HUES64 (cell line): ENCODE measurements around the gene MAPK14.
"Not testable (repeated sequence)": the region's sequence is repeated elsewhere in the genome, so short reads cannot be mapped to it uniquely, and the experiment has no call there.

ENCODE experiments used
- H3K27ac ChIP-seq: 2 replicates; pipeline ENCODE4 v1.7.0; 2013; ENCODE audit warnings: low read depth, low read length, inconsistent platforms
- H3K27me3 ChIP-seq: 2 replicates; pipeline ENCODE4 v1.6.1; 2013; ENCODE audit warnings: mild to moderate bottlenecking, low read length; ENCODE audit not compliant: insufficient read depth
- H3K36me3 ChIP-seq: 2 replicates; pipeline ENCODE4 v1.6.1; 2013; ENCODE audit warnings: mild to moderate bottlenecking, low read length; ENCODE audit not compliant: insufficient read depth
- H3K4me1 ChIP-seq: 2 replicates; pipeline ENCODE4 v1.6.1; 2013; ENCODE audit warnings: mild to moderate bottlenecking, low read length, moderate library complexity; ENCODE audit not compliant: insufficient read depth
- H3K4me3 ChIP-seq: 2 replicates; pipeline ENCODE4 v1.5.1; 2013; ENCODE audit warnings: mild to moderate bottlenecking, low read length, moderate library complexity
- H3K9ac ChIP-seq: 2 replicates; pipeline ENCODE4 v1.6.1; 2013; ENCODE audit warnings: mild to moderate bottlenecking, low read depth, low read length
- H3K9me3 ChIP-seq: 2 replicates; pipeline ENCODE4 v1.6.1; 2013; ENCODE audit warnings: low read depth, low read length; ENCODE audit not compliant: insufficient read depth
- WGBS: fragments of 150-250, 120-280 bp; methylation state at CpG from one replicate; pipeline ENCODE4 v1.1.7; 2013; ENCODE audit warnings: missing lambda C conversion rate; 5-methylcytosine and 5-hydroxymethylcytosine counted together

Gene MAPK14

DNA sequence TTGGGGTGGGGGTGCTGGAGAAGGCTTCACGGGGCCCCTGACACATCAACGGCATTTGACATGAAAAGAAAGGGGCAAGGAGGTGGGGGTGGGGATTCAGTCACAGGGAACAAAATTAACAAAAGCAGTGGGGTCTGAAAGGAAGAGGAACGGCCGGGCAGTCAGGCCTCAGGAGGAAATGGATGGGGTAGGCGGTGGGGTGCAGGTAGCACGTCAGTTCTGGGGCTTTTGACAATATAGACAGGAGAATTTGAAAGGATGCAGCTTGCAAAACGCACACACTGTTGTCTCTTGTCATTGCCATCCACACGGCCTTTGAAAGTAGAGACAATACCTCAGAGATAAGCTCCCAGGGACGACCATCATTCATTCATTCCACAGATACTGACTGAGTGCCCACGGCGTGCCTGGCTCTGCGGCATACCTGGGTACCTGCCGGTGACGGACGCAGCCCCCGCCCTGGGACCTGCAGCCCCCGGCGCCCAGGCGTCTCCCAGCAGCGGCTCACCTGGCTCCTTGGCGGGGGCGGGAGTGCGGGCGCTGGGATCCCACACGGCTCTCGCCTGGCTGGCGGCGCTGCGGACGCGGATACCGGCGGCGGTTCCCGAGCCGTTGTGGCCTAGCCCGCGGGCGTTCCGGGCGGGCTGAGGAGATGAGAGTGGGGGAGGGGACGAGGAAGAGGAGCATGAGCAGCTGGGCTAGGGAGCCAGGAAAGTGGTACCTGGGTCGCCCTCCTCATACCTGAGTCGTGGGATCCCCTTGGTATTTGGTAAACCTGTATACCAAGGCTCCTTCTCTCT is 3.4 kb upstream of the MAPK14 start, which contains the start of gene SLC26A8:
Gene SLC26A8, minus strand, starts transcription at position 646 of the 800 bp plus-strand sequence. CDS start 4,934 bp downstream, outside the sequence.
- Histone ChIP-seq H3K4me3 (peak within 1 kb of the TSS; percentile 58), H3K4me1 (peaks cover 29% of the 10 kb centered on the region), H3K27ac (peak within 1 kb of the TSS; percentile 40; the same call in 1 of the 2 replicates), H3K9ac (peak within 1 kb of the TSS; percentile 53), H3K36me3 (no peaks in the 10 kb centered on the region), H3K9me3 (no peaks in the 10 kb centered on the region), H3K27me3 (peaks cover 8% of the 10 kb centered on the region; the same call in 1 of the 2 replicates)
- WGBS: 6% methylated on average over 44 of the region's 44 CpGs

DNA sequence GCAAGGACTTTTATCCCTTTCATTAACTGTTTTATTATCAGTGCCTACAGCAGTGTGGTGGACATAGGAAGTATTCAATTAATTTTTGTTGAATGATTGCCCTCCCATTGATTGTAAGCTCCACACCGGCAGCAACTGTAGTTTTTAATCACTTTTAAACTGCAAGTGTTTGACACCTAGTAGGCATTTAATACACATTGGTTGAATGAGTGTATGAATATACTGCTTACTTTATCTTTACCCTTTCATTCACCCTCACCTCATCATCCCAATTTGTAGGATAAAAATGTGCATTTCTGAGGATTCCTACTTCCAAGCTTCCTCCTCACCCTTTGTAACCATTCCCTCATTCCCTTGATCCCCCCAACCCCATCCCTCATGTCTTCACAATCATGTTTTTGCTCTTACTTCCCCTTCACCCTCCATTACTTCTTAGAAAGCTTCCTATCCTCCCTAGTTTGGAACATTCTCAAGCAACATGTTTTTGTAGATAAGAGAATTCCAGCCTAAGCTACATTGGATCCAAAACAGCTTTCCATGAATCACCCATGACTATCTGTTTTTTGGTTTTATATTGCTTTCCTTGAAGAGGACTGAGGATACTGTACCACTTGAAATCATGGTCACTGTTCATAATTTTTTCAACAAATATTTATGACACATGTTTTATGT is 2.2 kb upstream of the MAPK14 start:
- no peaks in the 10 kb centered on the region for H3K9me3 ChIP-seq
- H3K4me3 ChIP-seq: peak overlapping the region; percentile 3; the same call in 1 of the 2 replicates
- no peaks in the 10 kb centered on the region for H3K36me3 ChIP-seq
- H3K27ac ChIP-seq: peak overlapping the region; percentile 19; the same call in 1 of the 2 replicates
- WGBS: 83% methylated on average over 1 of the region's 1 CpG
- no peak overlapping the region; the same call in 1 of the 2 replicates for H3K9ac ChIP-seq
- peaks cover 37% of the 10 kb centered on the region for H3K4me1 ChIP-seq
- peaks cover 8% of the 10 kb centered on the region; the same call in 1 of the 2 replicates for H3K27me3 ChIP-seq

DNA sequence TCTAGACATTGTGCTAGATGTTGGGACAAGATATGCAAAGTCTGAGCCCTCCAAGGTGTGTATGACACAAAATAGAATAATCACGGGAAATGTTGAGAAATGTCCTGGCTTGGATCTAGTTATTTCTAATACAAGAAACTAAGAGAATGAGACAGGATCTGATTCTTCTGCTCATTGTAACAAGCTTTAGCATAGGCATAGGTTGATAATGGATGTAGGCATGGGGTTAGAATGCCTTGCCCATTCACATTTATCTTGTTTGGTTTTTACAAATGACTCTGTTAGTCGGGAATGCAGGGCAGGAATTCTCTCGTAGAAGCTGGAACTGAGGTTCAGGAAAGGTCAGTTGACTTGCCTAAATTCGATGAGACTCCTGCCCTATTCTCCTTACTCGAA is 1.7 kb upstream of the MAPK14 start:
- peak overlapping the region; percentile 53; the same call in 1 of the 2 replicates for H3K9ac ChIP-seq
- WGBS: 47% methylated on average over 5 of the region's 5 CpGs
- no peaks in the 10 kb centered on the region for H3K36me3 ChIP-seq
- H3K27ac ChIP-seq: peak overlapping the region; percentile 69; the same call in 1 of the 2 replicates
- H3K4me3 ChIP-seq: 0 out of 2 replicates have a peak overlapping the region, but pooled peaks have one; percentile 3
- H3K27me3 ChIP-seq: peaks cover 8% of the 10 kb centered on the region; the same call in 1 of the 2 replicates
- H3K4me1 ChIP-seq: peaks cover 37% of the 10 kb centered on the region
- no peaks in the 10 kb centered on the region for H3K9me3 ChIP-seq

DNA sequence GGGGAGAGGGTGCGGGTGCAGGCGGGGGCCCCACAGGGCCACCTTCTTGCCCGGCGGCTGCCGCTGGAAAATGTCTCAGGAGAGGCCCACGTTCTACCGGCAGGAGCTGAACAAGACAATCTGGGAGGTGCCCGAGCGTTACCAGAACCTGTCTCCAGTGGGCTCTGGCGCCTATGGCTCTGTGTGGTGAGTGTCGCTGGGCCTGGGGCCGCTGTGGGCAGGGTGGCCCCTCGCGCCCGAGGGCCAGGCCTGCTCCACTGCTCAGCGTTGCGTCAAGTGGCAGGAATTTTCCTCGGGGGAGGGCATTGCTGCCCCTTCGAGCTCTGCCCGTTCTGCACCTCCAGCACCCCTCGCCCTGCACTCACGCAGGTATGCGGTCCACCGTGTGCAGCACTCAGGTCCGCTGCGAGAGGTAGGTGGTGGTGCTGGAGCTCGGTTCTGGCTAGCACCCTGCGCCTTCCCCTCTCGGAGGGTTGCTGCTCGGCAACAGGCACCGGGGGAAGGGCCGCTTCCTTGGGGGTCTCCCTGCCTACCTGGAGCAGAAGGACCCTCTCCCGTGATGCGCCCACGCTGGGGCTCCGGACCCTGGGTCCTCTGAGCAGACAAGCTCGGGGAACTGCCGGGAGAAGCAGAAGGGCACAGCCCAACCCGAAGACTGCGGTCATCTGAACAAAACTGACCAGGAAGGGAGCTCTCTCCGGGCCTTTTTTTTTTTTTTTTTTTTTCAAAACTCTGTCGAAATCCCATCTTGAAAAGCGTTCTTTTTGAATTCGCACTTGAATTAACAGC is 674 bp downstream of the MAPK14 start:
- no peaks in the 10 kb centered on the region for H3K36me3 ChIP-seq

DNA sequence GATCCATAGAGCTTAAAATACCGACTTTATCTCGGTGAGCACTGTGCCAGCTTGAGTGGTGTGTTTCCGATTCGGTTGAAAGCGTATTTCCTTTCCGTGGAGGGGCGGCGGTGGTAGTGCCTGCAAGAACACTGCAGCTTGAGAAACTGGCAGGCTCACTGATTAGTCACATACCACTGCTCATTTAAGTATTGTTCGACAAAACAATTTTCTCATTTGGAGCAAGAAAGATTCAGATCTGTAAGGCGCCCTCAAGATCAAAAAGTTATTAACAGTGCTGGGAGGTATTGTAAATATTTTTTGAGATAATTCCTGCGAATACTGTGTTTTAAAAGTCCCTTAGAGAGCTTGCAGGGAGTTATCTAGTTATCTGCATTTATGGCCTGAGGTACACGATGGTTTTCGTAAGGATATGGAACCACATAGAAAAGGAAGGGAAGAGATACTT is 1.3 kb downstream of the MAPK14 start:
- no peaks in the 10 kb centered on the region for H3K36me3 ChIP-seq

More for the DNA sequence above, 674 bp downstream of the MAPK14 start:
- Histone ChIP-seq H3K4me3 (peak overlapping the region; percentile 96), H3K9ac (peak overlapping the region; percentile 95), H3K9me3 (no peaks in the 10 kb centered on the region), H3K4me1 (peaks cover 37% of the 10 kb centered on the region), H3K27me3 (peaks cover 8% of the 10 kb centered on the region; the same call in 1 of the 2 replicates), H3K27ac (peak overlapping the region; percentile 84)
- WGBS: under 1% methylated on average over 44 of the region's 44 CpGs

DNA sequence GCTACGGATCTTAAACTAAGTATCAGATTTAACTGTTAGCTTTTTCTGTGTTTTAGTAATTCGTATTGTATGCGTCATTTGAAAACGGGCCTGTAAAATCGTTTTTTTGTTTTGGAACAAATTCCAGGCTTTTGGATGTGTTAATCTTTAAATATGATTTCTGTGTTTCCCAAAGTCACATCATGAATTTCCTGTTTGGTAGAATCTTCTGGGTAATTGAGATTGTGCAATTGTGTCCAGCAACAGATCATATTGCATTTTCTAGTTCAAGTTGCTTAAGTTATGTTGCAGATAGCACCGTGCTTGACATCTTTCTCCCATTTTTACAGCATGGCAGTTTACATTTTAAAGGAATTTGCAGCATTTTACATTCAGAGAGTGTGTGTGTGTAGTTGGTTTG is 1.9 kb downstream of the MAPK14 start:
- no peak overlapping the region for H3K27ac ChIP-seq

More for the DNA sequence above, 1.3 kb downstream of the MAPK14 start:
- Histone ChIP-seq H3K27me3 (peaks cover 8% of the 10 kb centered on the region; the same call in 1 of the 2 replicates), H3K4me3 (peak overlapping the region; percentile 96), H3K27ac (no peak overlapping the region), H3K9me3 (no peaks in the 10 kb centered on the region), H3K9ac (peak overlapping the region; percentile 95), H3K4me1 (peaks cover 36% of the 10 kb centered on the region)
- WGBS: 3% methylated on average over 13 of the region's 13 CpGs

DNA sequence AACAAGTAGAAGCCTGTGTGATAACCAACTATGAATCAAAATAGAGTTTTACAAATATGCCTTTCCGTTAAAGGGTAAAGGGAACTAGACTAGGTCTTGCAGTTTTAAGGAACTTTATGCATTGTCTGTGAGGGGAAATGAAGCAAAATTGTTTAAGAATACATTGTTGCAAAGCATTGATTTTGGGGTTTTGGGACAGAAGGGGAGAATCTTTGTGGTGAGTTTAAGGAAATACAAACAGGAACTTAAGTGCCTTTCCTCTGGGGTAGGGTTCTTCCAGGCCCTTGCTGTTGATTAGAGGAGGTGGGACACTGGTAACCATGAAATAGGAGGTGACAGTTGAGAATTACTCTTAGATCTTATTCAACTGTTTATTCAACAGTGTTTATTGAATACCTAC is 4.7 kb downstream of the MAPK14 start:
- Histone ChIP-seq H3K27me3 (no peaks in the 10 kb centered on the region), H3K9ac (no peak overlapping the region), H3K4me3 (no peak overlapping the region), H3K36me3 (no peaks in the 10 kb centered on the region), H3K27ac (no peak overlapping the region), H3K9me3 (no peaks in the 10 kb centered on the region), H3K4me1 (peaks cover 21% of the 10 kb centered on the region)
- 92% methylated on average over 1 of the region's 1 CpG for WGBS

More for the DNA sequence above, 1.9 kb downstream of the MAPK14 start:
- Histone ChIP-seq H3K27me3 (peaks cover 8% of the 10 kb centered on the region; the same call in 1 of the 2 replicates), H3K9me3 (no peaks in the 10 kb centered on the region), H3K4me3 (peak overlapping the region; percentile 96), H3K9ac (peak overlapping the region; percentile 95), H3K4me1 (peaks cover 38% of the 10 kb centered on the region), H3K36me3 (no peaks in the 10 kb centered on the region)
- WGBS: 65% methylated on average over 6 of the region's 6 CpGs

DNA sequence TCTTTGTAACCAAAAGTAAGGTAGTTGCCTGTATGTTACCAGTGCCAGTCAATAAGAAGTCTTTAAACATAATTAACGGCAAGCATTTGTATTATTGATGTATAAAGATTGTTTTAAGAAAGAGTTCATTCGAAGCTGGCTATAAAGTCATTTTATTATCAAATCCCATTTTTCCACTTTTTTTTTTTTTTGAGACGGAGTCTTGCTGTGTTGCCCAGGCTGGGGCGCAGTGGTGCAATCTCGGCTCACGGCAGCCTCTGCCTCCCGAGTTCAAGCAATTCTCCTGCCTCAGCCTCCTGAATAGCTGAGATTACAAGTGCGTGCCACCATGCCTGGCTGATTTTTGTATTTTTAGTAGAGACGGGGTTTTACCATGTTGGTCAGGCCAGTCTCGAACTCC is 5.5 kb downstream of the MAPK14 start:
- not testable (repeated sequence) for H3K9ac ChIP-seq, H3K27ac ChIP-seq, H3K36me3 ChIP-seq, H3K4me3 ChIP-seq, H3K9me3 ChIP-seq, H3K27me3 ChIP-seq
- H3K4me1 ChIP-seq: peaks cover 22% of the 10 kb centered on the region
- 96% methylated on average over 10 of the region's 10 CpGs for WGBS

DNA sequence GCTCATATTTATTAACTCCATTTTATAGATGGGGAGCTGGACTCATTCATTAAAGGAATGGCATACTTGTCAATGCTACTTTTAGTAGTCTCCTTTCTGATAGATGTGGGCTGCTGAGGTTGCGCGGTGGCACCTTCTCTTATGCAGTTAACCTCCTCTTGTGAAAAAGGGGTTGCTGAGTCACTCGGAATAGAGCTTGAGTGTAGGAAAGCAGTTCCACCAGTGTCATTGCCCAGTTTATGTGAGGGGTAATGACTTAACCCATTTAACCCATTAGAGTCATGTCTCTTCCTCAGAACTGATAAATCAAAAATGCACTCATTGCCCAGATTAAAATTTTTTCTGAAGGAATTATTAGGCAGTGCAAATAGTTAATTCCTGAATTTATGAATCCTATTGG is 6.3 kb downstream of the MAPK14 start:
- WGBS: 80% methylated on average over 3 of the region's 3 CpGs
- Histone ChIP-seq H3K27me3 (no peaks in the 10 kb centered on the region), H3K4me1 (peaks cover 29% of the 10 kb centered on the region), H3K4me3 (no peak overlapping the region), H3K36me3 (no peaks in the 10 kb centered on the region), H3K9ac (no peak overlapping the region), H3K27ac (peak overlapping the region; percentile 40; the same call in 1 of the 2 replicates), H3K9me3 (no peaks in the 10 kb centered on the region)

DNA sequence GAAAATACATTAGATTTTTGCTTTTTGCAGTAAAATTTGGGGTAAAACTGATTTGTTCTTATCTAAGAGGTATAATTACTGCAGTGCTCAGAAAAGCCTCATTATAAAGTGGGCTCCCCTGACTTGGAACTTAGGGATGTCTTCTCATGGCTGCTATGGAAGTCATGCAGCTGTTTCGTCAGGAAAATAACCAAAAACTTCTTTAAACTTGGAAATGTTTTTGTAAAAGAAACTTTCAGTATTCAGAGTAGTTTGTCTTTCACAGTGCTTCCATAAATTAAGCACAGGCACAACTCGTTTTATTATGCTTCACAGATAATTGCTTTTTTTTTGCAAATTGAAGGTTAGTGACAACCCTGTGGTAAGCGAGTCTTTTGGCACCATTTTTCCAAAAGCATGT is 6.8 kb downstream of the MAPK14 start:
- Histone ChIP-seq H3K27me3 (no peaks in the 10 kb centered on the region), H3K27ac (peak overlapping the region; percentile 40), H3K36me3 (no peaks in the 10 kb centered on the region), H3K9ac (no peak overlapping the region), H3K4me3 (no peak overlapping the region), H3K9me3 (no peaks in the 10 kb centered on the region), H3K4me1 (peaks cover 24% of the 10 kb centered on the region)
- 78% methylated on average over 3 of the region's 3 CpGs for WGBS
